B cell (primary cell): ENCODE measurements around the gene TRERF1. TPM values are rescaled to one million over a fixed set of nuclear protein-coding genes. Genes with fewer than 3 reads are reported as not detected.

Experiments
- ATAC-seq: fragments of 200-7000 bp; cut with Tn5 transposase; one replicate; pipeline ENCODE4 v1.10.0; 2021; ENCODE audit warnings: low read depth, mild to moderate bottlenecking, moderate number of reproducible peaks, moderate library complexity
- CTCF ChIA-PET: fragments of 350-600 bp; sonication (Branson Sonifier 250); formaldehyde crosslinking; loops from one replicate; lab custom pipeline; 2021; ENCODE audit warnings: antibody characterized with exemption, inconsistent platforms; lab: Charles Lee
- POLR2A ChIA-PET: fragments of 350-600 bp; sonication (Branson Sonifier 250); formaldehyde crosslinking; loops from one replicate; lab custom pipeline; 2021; ENCODE audit warnings: antibody characterized with exemption; lab: Charles Lee
- DNase-seq: peaks from one replicate; pipeline ENCODE4 v3.0.0; 2013
- H2AFZ ChIP-seq: 2 replicates; pipeline ENCODE4 v1.6.1; 2012; ENCODE audit warnings: mild to moderate bottlenecking, low read depth, low read length; ENCODE audit not compliant: insufficient read depth, poor library complexity, severe bottlenecking
- H3K27ac ChIP-seq, 2 donors: 1 replicate in 1 of 2; 2 replicates in 1 of 2; pipeline ENCODE4 v1.5.1; 2012 to 2013; ENCODE audit warnings: low read length in 2 of 2, mild to moderate bottlenecking in 2 of 2, moderate library complexity in 1 of 2
- H3K27me3 ChIP-seq, 4 experiments: fragments of 200-600 bp in 1 of 4; sonication (generic) in 1 of 4; replicated peaks in 1 of 4; 1 replicate in 2 of 4; 2 replicates in 2 of 4; pipeline versions ENCODE4 v1.6.1 to v1.7.0; 2013 to 2016; ENCODE audit warnings: low read length in 3 of 4, mild to moderate bottlenecking in 2 of 4, mixed read lengths in 1 of 4, moderate library complexity in 1 of 4; ENCODE audit not compliant: insufficient read depth in 4 of 4, control insufficient read depth in 3 of 4; ENCODE audit errors: control extremely low read depth in 1 of 4
- H3K36me3 ChIP-seq, 2 experiments: replicated peaks in 1 of 2; 1 replicate in 1 of 2; 2 replicates in 1 of 2; pipeline versions ENCODE4 v1.6.1 to v1.7.1; 2013; ENCODE audit warnings: low read length in 1 of 2; ENCODE audit not compliant: insufficient read depth in 2 of 2, control insufficient read depth in 1 of 2; ENCODE audit errors: control extremely low read depth in 1 of 2, extremely low read depth in 1 of 2
- H3K4me1 ChIP-seq, 2 donors: fragments of 200-600 bp in 1 of 2; sonication (generic) in 1 of 2; 1 replicate in 1 of 2; 2 replicates in 1 of 2; pipeline versions ENCODE4 v1.5.1 to v1.6.1; 2013 to 2017; ENCODE audit warnings: low read length in 2 of 2; ENCODE audit not compliant: control insufficient read depth in 2 of 2, insufficient read depth in 2 of 2
- H3K4me2 ChIP-seq: replicated peaks from 2 replicates; pipeline ENCODE3; 2012; ENCODE audit warnings: mild to moderate bottlenecking, low read depth, low read length; ENCODE audit not compliant: poor library complexity, severe bottlenecking
- H3K4me3 ChIP-seq, 5 experiments: fragments of 200-600 bp in 1 of 5; sonication (generic) in 1 of 5; 1 replicate in 3 of 5; 2 replicates in 2 of 5; pipeline versions ENCODE4 v1.5.1 to v1.7.0; 2011 to 2016; ENCODE audit warnings: low read length in 4 of 5, mild to moderate bottlenecking in 4 of 5, low read depth in 2 of 5, control low read depth in 1 of 5, moderate library complexity in 1 of 5; ENCODE audit not compliant: insufficient read depth in 1 of 5; ENCODE audit errors: control extremely low read depth in 1 of 5, extremely low read depth in 1 of 5
- H3K79me2 ChIP-seq: fragments of 200-600 bp; sonication (generic); one replicate; pipeline ENCODE4 v1.6.0; 2016; ENCODE audit warnings: low read length; ENCODE audit not compliant: control insufficient read depth, insufficient read depth
- H3K9ac ChIP-seq: fragments of 200-600 bp; sonication (generic); 2 replicates; pipeline ENCODE4 v1.6.1; 2017; ENCODE audit warnings: mild to moderate bottlenecking, low read length, moderate library complexity
- H3K9me3 ChIP-seq, 3 donors: one replicate each; pipeline versions ENCODE4 v1.6.1 to v1.7.1; 2013; ENCODE audit warnings: low read length in 2 of 3; ENCODE audit not compliant: control insufficient read depth in 2 of 3, insufficient read depth in 1 of 3; ENCODE audit errors: control extremely low read depth in 1 of 3
- H4K20me1 ChIP-seq: 2 replicates; pipeline ENCODE4 v1.6.0; 2012; ENCODE audit warnings: mild to moderate bottlenecking, low read length; ENCODE audit not compliant: insufficient read depth, control insufficient read depth, poor library complexity, severe bottlenecking
- H3K27ac Mint-ChIP-seq: one replicate; pipeline ENCODE4 v1.8.0; 2021; ENCODE audit warnings: mixed read lengths
- H3K27me3 Mint-ChIP-seq: one replicate; pipeline ENCODE4 v1.8.0; 2021; ENCODE audit warnings: mixed read lengths
- H3K4me1 Mint-ChIP-seq: one replicate; pipeline ENCODE4 v1.8.0; 2021; ENCODE audit warnings: mixed read lengths
- H3K4me3 Mint-ChIP-seq: one replicate; pipeline ENCODE4 v1.8.0; 2021; ENCODE audit warnings: mixed read lengths
- H3K9me3 Mint-ChIP-seq: one replicate; pipeline ENCODE4 v1.8.0; 2022; ENCODE audit warnings: mixed read lengths; ENCODE audit not compliant: insufficient read depth
- CTCF ChIP-seq: fragments of 200-600 bp; IDR thresholded peaks from one replicate; pipeline ENCODE4 v1.8.0; 2022; ENCODE audit warnings: antibody characterized with exemption, mild to moderate bottlenecking
- EZH2 ChIP-seq: IDR thresholded peaks from 2 replicates; pipeline ENCODE4 v1.6.1; 2012; ENCODE audit warnings: borderline replicate concordance, low read depth, mild to moderate bottlenecking, moderate library complexity, low read length; ENCODE audit not compliant: insufficient read depth, poor library complexity, severe bottlenecking
- WGBS: methylation state at CpG from one replicate; pipeline ENCODE4 v1.1.5; 2013; ENCODE audit warnings: missing lambda C conversion rate; ENCODE audit not compliant: insufficient coverage; 5-methylcytosine and 5-hydroxymethylcytosine counted together
- intact Hi-C: fragments of 100-400 bp; cut with micrococcal nuclease; formaldehyde crosslinking; loops from one replicate; pipeline ENCODE4 v1.10.0; 2022
- polyA plus RNA-seq: library from polyadenylated mRNA; depleted of rRNA; stranded (reverse); fragments of >200 nt; gene quantifications from 2 replicates; pipeline ENCODE4 v1.2.3, GENCODE V29; 2012
- total RNA-seq, 2 donors: library from RNA; stranded (reverse); fragments of 120-200 nt in 1 of 2; gene quantifications; 1 replicate in 1 of 2; 2 replicates in 1 of 2; pipeline versions ENCODE4 v1.2.3 to v1.2.4, GENCODE V29; 2013 to 2022

Gene TRERF1
- total and polyA plus RNA-seq, 2 donors (not counting 1 experiment from before 2014, with no cell fraction given) = 3.5 to 6.7 TPM

DNA sequence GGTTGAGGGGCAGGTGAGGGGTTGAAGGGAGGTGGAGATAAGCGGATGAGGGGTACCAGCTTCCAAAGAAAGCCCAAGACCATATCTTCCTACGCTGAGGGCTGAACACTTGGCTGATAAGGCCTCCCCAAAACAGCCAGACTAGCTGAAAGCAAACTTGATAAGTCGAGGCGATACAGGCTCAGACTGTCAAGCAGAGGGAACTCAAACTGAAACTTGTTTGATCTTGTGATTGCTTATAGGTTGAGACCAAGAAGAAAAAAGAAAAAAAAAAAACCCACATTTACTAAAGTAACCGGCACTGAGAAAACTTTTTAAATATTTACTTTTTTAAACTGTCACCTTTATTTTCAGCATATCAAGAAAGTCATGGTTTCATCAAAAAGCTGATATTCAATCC lies 73.6 kb downstream of the TRERF1 start:
- intact Hi-C loops = no loop called here
- Histone ChIP-seq H2AFZ (no peak overlapping the region), H3K4me2 (no peak overlapping the region), H3K27me3 (no peaks in the 10 kb centered on the region), H3K4me1 (peaks cover 0 to 14% of the 10 kb centered on the region in 2 donors), H3K9ac (no peak overlapping the region), H3K4me3 (no peak overlapping the region), H3K9me3 (no peaks in the 10 kb centered on the region), H3K27ac (no peak overlapping the region), H4K20me1 (no peaks in the 10 kb centered on the region), H3K79me2 (no peaks in the 10 kb centered on the region), H3K36me3 (no peaks in the 10 kb centered on the region)
- ATAC-seq (no peak), DNase-seq (no peak)
- Mint-ChIP-seq H3K9me3 (no peaks in the 10 kb centered on the region), H3K4me3 (no peak overlapping the region), H3K27ac (no peak overlapping the region), H3K27me3 (peaks cover 2% of the 10 kb centered on the region), H3K4me1 (peaks cover 33% of the 10 kb centered on the region)
- TF ChIP-seq CTCF = no peak
- WGBS = 89% methylated on average over 2 of the region's 5 CpGs
- ChIA-PET POLR2A (interaction anchor here (0.6 kb wide), 1 partner anchor 162 kb away, joined by 3 read pairs; no protein-coding TSS in a partner anchor), CTCF (interaction anchor here (1.1 kb wide), 1 partner anchor 10 kb away, joined by 3 read pairs; no protein-coding TSS in a partner anchor)

DNA sequence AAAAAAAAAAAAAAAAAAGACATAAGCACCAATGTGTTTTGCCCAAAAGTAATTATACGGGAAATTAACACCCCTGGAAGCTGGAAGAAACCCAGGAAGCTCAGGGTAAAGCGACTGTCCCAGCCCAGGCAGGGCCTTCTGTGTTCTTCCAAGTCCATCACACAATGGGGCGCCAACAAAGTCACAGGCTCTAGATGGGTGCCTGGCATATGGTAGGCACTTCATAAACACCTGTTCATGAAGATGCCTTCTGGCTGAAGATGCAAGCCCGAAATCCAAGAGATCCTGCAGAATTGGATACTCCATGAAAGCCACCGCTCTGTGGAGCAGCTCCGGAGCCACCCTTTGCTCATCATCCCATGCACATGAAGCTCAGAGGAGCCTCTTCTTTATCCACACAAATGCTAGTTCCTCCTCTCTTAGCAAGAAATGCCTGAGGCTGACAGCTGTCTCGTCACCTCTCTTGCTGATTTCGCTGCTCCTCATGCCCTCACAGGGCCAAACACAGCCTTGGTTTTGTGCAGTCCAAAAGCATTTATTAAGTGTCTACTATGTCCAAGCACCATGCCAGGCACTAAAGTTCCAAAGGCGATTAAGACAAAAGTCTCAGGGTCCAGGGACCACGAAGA lies 76.6 kb downstream of the TRERF1 start:
- H3K27ac Mint-ChIP-seq = peak overlapping the region; percentile 44
- Histone ChIP-seq H3K79me2 (no peaks in the 10 kb centered on the region), H3K27ac (no peak overlapping the region)

More for the DNA sequence above, 76.6 kb downstream of the TRERF1 start:
- ATAC-seq (no peak), DNase-seq (no peak)
- Histone ChIP-seq H4K20me1 (no peaks in the 10 kb centered on the region), H3K36me3 (no peaks in the 10 kb centered on the region), H3K9ac (no peak overlapping the region), H3K9me3 (no peaks in the 10 kb centered on the region), H3K27me3 (no peaks in the 10 kb centered on the region), H3K4me3 (no peak overlapping the region), H2AFZ (no peak overlapping the region), H3K4me1 (peaks cover 0 to 15% of the 10 kb centered on the region in 2 donors), H3K4me2 (no peak overlapping the region)
- TF ChIP-seq CTCF = no peak
- no peak for TF ChIP-seq EZH2
- Mint-ChIP-seq H3K4me1 (peaks cover 27% of the 10 kb centered on the region), H3K4me3 (no peak overlapping the region), H3K27me3 (peaks cover 2% of the 10 kb centered on the region), H3K9me3 (no peaks in the 10 kb centered on the region)
- intact Hi-C loops = no loop called here
- 97% methylated on average over 10 of the region's 10 CpGs for WGBS
- ChIA-PET CTCF (no interaction called here), POLR2A (interaction anchor here (0.6 to 1.2 kb wide), 3 partner anchors 15 to 1023 kb away, joined by 3 to 9 read pairs (median 4); no protein-coding TSS in a partner anchor)
